IgD-negative memory B cell (primary cell): ENCODE data around the gene ITLN2. TPM values are rescaled to one million over a fixed set of nuclear protein-coding genes. Genes with fewer than 3 reads are reported as not detected.
"Not testable (repeated sequence)": the region's sequence is repeated elsewhere in the genome, so short reads cannot be mapped to it uniquely, and the experiment has no call there.

Source experiments
- H3K27ac Mint-ChIP-seq, 3 donors: one replicate each; pipeline ENCODE4 v1.8.0; 2020 to 2022; ENCODE audit warnings: mild to moderate bottlenecking in 3 of 3, mixed read lengths in 3 of 3, moderate library complexity in 1 of 3
- H3K27me3 Mint-ChIP-seq: one replicate; pipeline ENCODE4 v1.8.0; 2021; ENCODE audit warnings: mixed read lengths
- H3K36me3 Mint-ChIP-seq: one replicate; pipeline ENCODE4 v1.8.0; 2020; ENCODE audit warnings: mild to moderate bottlenecking, mixed read lengths
- H3K4me1 Mint-ChIP-seq, 3 donors: one replicate each; pipeline ENCODE4 v1.8.0; 2020 to 2022; ENCODE audit warnings: mixed read lengths in 3 of 3, mild to moderate bottlenecking in 1 of 3
- H3K4me3 Mint-ChIP-seq, 4 donors: one replicate each; pipeline ENCODE4 v1.8.0; 2020 to 2022; ENCODE audit warnings: mild to moderate bottlenecking in 4 of 4, mixed read lengths in 4 of 4, moderate library complexity in 3 of 4
- H3K9me3 Mint-ChIP-seq, 3 donors: one replicate each; pipeline ENCODE4 v1.8.0; 2020 to 2021; ENCODE audit warnings: mixed read lengths in 3 of 3, mild to moderate bottlenecking in 1 of 3
- polyA plus RNA-seq: library from polyadenylated mRNA; unstranded; fragments of 300-500 nt; fragmentation: Illumina TruSeq; gene quantifications from one replicate; pipeline ENCODE4 v1.2.3, GENCODE V29; 2021

The ITLN2 gene
- polyA plus RNA-seq, 1 donor from 2014 or later: not detected

DNA sequence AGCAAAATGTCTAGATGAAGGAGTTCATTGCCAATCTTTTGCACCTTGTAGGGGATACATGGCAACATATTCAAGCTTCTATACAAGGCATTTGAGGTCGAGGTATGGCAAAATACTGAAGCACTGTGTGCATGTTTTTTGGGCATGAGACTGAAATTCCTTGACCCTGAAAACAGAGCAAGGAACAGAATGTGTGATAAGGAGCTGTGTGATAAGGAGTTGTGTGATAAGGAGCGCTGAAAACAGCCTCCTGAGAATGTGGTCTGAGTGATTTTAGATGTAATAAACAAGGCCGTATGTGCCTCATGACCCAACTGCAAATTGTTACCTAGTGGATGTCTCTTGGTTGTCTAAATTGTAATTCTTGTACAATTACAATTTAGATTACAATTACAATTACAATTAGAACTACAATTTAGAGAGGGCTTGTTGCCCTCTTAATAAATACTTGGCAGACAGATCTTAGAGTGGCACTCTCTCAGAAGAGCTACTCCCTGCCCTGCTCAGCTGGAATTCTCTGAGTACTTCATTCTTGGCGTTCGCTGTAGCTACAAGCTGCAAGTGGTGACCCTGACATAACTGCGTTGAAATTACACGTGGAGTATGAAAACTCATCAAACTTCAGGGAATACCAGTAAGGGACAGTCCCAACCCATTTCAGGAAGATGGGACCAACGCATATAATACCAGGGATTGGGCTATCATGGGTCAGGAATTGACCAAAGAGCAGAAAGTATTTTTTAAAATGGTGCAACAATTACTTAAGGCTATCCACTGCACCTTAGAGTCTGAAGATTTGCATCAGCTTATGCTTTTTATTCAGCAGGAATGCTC is 49.6 kb downstream of the ITLN2 start:
- Mint-ChIP-seq H3K4me3 (no peak overlapping the region), H3K36me3 (no peaks in the 10 kb centered on the region), H3K27ac (no peak overlapping the region), H3K9me3 (no peaks in the 10 kb centered on the region), H3K27me3 (peaks cover 1% of the 10 kb centered on the region), H3K4me1 (no peaks in the 10 kb centered on the region)

DNA sequence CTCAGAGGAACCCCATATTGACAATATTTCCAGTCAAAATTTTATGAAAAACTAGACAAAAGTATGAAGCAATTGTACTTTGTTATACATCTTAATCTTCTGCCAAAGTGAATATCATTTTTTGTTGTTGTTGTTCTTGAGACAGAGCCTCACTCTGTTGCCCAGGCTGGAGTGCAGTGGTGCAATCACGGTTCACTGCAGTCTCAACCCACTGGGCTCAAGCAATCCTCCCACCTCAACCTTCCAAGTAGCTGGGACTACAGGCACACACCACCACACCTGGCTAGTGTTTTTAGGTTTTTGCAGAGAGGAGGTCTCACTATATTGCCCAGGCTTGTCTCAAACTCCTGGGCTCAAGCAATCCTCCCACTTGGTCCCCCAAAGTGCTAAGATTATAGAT is 52.4 kb downstream of the ITLN2 start:
- H3K4me1 Mint-ChIP-seq, H3K27ac Mint-ChIP-seq, H3K4me3 Mint-ChIP-seq, H3K36me3 Mint-ChIP-seq, H3K9me3 Mint-ChIP-seq, H3K27me3 Mint-ChIP-seq: not testable (repeated sequence)

DNA sequence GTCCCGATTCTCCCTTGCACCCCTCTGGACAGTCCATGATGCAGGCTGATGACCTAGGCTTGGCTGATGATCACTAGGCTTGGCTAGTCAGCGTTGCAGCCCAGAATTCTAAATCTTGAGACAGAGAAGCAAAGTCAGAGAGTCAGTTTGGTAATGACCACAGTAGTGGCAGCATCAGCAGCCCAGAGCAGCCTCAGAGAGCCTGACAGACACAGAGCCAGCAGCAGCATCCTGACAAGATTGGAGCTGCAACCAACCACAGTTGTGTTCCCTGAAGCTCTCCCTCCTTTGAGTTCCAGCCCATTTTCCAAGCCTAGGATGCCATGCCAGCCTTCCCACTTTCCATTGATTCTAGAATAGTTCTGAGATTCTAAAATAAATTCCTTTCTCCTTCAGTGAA is 52.8 kb downstream of the ITLN2 start:
- Mint-ChIP-seq H3K27ac (no peak overlapping the region), H3K4me1 (no peaks in the 10 kb centered on the region), H3K9me3 (no peaks in the 10 kb centered on the region), H3K4me3 (no peak overlapping the region), H3K36me3 (no peaks in the 10 kb centered on the region), H3K27me3 (peaks cover 8% of the 10 kb centered on the region)

DNA sequence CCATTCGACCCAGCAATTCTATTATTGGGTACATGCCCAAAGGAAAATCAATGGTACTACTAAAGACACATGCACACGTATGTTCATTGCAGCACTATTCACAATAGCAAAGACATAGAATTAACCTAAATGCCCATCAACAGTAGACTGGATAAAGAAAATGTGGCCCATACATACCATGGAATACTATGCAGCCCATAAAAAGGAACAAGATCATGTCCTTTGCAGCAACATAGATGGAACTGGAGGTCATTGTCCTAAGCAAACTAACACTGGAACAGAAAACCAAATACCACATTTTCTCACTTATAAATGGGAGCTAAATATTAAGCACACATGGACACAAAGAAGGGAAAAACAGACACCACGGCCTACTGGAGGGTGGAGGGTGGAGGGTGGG is 53.9 kb downstream of the ITLN2 start:
- not testable (repeated sequence) for H3K9me3 Mint-ChIP-seq, H3K27ac Mint-ChIP-seq, H3K4me1 Mint-ChIP-seq, H3K36me3 Mint-ChIP-seq, H3K4me3 Mint-ChIP-seq
- peaks cover 10% of the 10 kb centered on the region for H3K27me3 Mint-ChIP-seq

Other genes starting within 250 kb of the ITLN2 start
- gene CD48, start 243.0 kb downstream of the ITLN2 start, polyA plus RNA-seq: 129 TPM
- 26.8 TPM for gene SLAMF7, start 215.6 kb downstream of the ITLN2 start, polyA plus RNA-seq
- gene LY9, start 158.6 kb downstream of the ITLN2 start, polyA plus RNA-seq: 158 TPM
- 1.6 TPM for gene CD244, start 91.9 kb downstream of the ITLN2 start, polyA plus RNA-seq
- not detected for gene ITLN1, start 69.6 kb downstream of the ITLN2 start, polyA plus RNA-seq
- 4.8 TPM for gene F11R, start 66.3 kb upstream of the ITLN2 start, polyA plus RNA-seq
- 349 TPM for gene TSTD1, start 84.2 kb upstream of the ITLN2 start, polyA plus RNA-seq
- 13.5 TPM for gene USF1, start 91.2 kb upstream of the ITLN2 start, polyA plus RNA-seq
- 138 TPM for gene ARHGAP30, start 115.1 kb upstream of the ITLN2 start, polyA plus RNA-seq
- gene NECTIN4, start 134.7 kb upstream of the ITLN2 start, polyA plus RNA-seq: not detected
- gene KLHDC9, start 143.6 kb upstream of the ITLN2 start, polyA plus RNA-seq: 5.0 TPM
- gene PFDN2, start 163.2 kb upstream of the ITLN2 start, polyA plus RNA-seq: 95.2 TPM
- 19.7 TPM for gene NIT1, start 163.3 kb upstream of the ITLN2 start, polyA plus RNA-seq
- gene DEDD, start 177.9 kb upstream of the ITLN2 start, polyA plus RNA-seq: 39.1 TPM
- 122 TPM for gene UFC1, start 199.2 kb upstream of the ITLN2 start, polyA plus RNA-seq
- gene USP21, start 204.7 kb upstream of the ITLN2 start, polyA plus RNA-seq: 30.1 TPM
- gene PPOX, start 211.6 kb upstream of the ITLN2 start, polyA plus RNA-seq: 13.4 TPM
- gene B4GALT3, start 222.7 kb upstream of the ITLN2 start, polyA plus RNA-seq: 44.2 TPM
- not detected for gene ADAMTS4, start 244.2 kb upstream of the ITLN2 start, polyA plus RNA-seq
- 71.3 TPM for gene NDUFS2, start 247.6 kb upstream of the ITLN2 start, polyA plus RNA-seq